ENCODE data around the gene KXD1.
"Not testable (repeated sequence)": the region's sequence is repeated elsewhere in the genome, so short reads cannot be mapped to it uniquely, and the experiment has no call there.

Gene KXD1

GRCh38 chr19:18587561-18587960 is 29.9 kb downstream of the KXD1 start:
- no peak for FAIRE-seq

GRCh38 chr19:18587962-18588610 is 30.4 kb downstream of the KXD1 start:
- no peak for FAIRE-seq

GRCh38 chr19:18588611-18589379 is 31.1 kb downstream of the KXD1 start, which contains the start of gene REX1BD:
Gene REX1BD (plus strand): TSS chr19:18588798. CDS start chr19:18588802, 4 bp downstream.
- no peak for FAIRE-seq

- no peak for FAIRE-seq
These were observed 32.0 kb downstream of the KXD1 start for GRCh38 chr19:18589380-18590272.

DNA sequence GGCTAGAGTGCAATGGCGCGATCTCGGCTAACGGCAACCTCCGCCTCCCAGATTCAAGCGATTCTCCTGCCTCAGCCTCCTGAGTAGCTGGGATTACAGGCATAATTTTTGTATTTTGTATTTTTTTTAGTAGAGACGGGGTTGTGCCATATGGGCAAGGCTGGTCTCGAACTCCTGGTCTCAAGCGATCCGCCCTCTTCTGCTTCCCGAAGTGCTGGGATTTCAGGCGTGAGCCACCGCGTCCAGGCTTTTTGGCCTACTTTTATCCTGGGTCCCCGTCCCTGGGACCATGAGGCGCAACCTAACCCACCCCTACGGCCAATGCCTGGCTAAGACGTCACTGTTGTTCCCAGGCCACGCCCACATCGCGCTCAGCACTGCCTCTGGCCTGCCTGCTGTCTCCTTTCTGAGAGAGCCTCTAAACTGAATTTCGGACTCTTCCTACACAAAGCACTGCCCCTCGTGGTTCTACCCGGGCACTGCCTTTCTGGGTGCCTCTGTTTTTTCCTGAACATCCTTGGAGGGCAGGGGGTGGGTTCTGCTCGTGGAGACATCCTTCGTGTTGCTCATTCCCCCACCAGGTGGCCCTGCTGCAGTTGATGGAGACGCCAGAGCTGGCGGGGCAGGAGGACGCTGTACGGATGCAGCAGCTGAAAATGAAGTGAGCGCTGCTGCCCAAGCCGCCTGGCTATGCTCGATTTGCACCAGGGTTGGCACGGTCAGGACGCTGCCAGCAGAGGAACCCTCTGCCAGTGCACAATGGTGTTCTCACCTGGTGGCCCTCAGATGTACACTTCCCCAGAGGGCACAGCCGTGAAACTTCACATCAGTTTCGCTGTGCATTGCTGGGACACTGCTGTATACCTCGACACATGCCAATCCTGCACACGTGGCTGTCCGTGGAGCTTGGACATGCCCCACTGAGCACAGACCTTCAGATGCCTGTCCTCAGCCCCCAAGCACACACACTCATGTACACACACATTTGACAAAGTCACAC is 32.9 kb downstream of the KXD1 start:
- no peak for FAIRE-seq

DNA sequence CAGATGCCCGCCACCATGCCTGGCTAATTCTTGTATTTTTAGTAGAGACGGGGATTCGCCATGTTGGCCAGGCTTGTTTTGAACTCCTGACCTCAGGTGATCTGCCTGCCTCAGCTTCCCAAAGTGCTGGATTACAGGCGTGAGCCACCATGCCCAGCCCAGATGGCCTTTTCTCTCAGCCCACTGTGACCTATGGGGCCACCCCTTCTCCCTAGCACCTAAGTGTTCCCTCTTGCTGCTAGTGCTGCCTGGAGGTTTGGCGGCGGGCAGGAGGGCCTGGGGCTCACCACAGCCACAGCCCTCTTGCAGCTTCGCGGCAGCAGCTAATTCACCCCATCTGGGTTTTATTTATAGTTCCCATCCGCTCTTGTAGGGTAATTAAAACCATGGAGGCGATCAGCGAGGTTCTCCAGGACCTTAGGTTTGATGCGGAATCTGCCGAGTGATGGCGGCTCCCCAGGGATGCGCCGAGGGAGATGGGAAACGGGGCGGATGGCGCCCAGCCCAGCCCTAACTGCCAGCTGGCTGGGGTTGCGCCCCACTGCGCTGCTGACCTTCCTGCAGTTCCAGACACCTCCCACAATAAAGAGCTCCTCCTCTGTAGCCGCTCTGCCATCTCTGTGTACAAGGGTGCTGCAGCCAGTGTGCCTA is 34.2 kb downstream of the KXD1 start:
- no peak for FAIRE-seq

GRCh38 chr19:18592732-18593131 is 35.1 kb downstream of the KXD1 start:
- not testable (repeated sequence) for FAIRE-seq

GRCh38 chr19:18593367-18594095 is 35.9 kb downstream of the KXD1 start:
- FAIRE-seq, result no peak

DNA sequence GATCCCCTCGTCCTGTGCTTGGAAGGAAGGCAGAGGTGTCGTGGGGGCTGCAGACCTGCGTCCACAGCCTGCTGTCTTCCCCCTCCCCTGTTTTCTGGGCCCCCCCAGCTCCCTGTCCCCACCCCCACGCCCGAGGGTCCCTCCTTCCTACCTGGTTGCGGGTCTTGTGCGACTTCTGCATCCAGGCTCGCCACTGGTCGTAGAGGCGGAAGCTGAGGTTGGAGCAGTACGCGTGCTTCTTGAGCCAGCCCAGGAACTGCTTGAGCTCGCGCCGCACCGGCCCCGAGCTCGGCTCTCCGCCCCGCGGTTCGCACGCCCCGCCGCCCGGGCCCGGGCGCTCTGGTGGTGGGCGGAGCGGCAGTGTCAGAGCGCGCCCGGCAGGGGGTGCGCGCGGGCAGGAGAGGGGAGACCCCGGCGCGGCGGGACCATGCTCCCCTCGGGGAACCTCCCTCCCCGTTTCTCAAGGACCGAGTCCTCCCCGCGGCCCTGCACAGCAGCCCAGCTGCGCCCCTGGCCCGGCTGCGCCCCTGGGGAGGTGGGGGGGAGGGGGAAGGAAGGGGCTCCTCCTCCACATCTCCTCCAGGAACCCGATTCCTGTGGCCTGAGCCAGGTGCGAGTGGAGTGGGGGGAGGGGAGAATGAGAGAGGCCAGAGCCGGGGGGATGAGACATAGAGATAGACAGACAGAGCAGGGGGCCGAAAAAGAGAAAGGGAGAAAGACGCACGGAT is 36.6 kb downstream of the KXD1 start:
- no peak for FAIRE-seq

- no peak for FAIRE-seq
These were observed 37.2 kb downstream of the KXD1 start for GRCh38 chr19:18594824-18595373.

DNA sequence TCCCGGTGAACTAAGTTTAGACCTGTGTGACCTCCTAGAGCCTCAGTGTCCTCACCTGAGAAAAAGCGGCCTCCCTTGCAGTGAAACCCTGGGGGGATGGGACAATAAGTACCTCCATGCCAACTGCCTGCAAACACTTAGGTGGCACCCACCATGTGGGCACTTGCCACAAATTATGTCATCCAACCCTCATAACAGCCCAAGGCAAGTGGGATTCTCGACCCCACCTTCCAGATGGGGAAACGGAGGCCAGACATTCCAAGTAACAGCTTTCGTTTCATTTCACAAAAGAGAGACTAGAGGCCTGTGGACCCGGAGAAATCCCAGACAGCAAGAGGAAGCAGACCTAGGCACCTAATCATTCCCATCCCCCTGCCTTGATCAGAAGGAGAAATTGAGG is 37.8 kb downstream of the KXD1 start:
- FAIRE-seq, result no peak

- FAIRE-seq, result no peak
These were observed 39.1 kb downstream of the KXD1 start for GRCh38 chr19:18596752-18597157.

DNA sequence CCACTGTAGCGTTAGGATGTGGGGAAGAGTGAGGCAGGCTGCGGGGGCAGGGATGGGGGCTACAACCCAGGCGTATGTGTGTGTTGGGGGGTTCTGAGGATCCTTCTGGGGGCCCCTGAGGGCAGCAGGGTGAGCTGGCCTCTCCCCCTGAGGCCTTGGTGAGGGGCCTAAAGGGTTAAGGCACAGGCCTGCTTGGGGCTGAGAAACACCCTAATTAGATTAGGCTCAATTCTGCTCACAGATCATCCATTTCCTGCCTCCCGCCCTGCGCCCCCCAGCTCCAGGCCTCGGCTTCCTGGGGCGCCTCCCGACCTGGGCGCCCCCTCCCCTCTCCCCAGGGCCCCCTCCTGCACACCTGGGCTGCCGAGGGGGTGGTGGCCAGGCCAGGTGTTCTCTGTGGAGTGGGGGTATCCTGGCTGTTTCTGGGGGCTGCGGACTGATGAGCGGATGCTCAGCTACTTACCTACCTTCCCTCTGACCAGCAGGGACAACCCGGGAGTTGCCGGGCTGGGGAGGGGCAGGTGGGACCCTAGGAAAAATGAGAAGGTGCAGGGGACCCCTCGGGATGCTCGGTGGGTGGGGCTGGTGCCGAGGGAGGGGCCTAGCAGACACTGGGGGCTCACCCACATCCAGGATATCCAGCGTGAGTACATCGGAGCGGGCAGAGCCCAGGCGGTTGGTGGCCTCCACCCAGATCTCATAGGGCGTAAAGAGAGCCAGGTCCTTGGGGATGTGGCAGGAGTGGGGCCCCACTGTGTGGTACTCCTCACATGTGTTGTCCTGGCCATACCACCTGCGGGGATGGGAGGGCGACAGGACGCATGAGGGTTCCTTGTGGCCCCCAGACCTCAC is 40.4 kb downstream of the KXD1 start:
- no peak for FAIRE-seq

GRCh38 chr19:18599485-18599884 is 41.8 kb downstream of the KXD1 start:
- no peak for FAIRE-seq

GRCh38 chr19:18600692-18601397 is 43.2 kb downstream of the KXD1 start:
- FAIRE-seq, result not testable (repeated sequence)

GRCh38 chr19:18601875-18602274 is 44.2 kb downstream of the KXD1 start:
- no peak for FAIRE-seq

DNA sequence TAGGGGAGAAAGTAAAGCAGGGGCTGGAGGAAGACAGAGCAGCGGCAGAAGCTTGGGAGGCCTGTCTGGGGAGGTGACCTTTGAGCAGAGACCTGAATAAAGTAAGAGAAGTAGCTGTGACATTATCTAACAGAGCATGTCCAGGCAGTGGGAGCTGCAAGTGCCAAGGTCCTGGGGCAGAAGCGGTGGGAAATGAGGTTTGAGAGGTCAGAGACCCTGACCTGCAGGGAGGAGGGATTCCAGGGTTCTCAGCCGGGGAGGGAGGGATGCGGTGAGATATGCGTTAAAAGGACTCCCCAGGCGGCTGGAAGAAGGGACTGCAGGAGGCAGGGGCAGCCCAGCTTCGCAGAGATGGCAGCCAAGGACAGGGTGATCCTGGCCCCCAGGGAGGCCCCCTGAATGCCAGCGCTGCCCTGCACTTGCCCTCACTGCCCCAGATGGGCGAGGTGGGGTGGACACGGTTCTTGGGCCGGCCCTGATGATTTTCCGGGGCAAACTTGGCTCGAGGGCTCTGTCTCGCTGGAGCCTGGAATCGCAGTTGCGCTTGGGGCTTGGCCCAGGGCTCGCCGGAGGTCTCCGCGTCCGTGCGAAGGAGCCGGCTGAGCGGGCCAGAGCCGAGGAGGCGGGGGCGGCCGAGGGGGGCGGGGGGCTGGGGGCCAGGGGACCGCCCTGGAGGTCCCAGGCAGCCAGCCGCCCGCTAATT is 45.7 kb downstream of the KXD1 start:
- no peak for FAIRE-seq
